KMS-11 (cell line): ENCODE measurements around the gene MFSD6.

Source experiments
- H2AFZ ChIP-seq: fragments of 200-600 bp; sonication (generic); 2 replicates; pipeline ENCODE4 v1.6.1; 2016; ENCODE audit warnings: antibody characterized with exemption, mixed run types, low read depth
- H3K27ac ChIP-seq: fragments of 200-600 bp; sonication (generic); 2 replicates; pipeline ENCODE4 v1.6.1; 2016; ENCODE audit warnings: mild to moderate bottlenecking, mixed run types
- H3K27me3 ChIP-seq: fragments of 200-600 bp; sonication (generic); 2 replicates; pipeline ENCODE4 v1.6.1; 2017; ENCODE audit warnings: mild to moderate bottlenecking, low read depth, mixed run types, moderate library complexity; ENCODE audit not compliant: insufficient read depth
- H3K36me3 ChIP-seq: fragments of 200-600 bp; sonication (generic); 2 replicates; pipeline ENCODE4 v1.6.1; 2017; ENCODE audit warnings: mild to moderate bottlenecking, mixed run types; ENCODE audit not compliant: insufficient read depth
- H3K4me1 ChIP-seq: fragments of 200-600 bp; sonication (generic); 2 replicates; pipeline ENCODE4 v1.6.1; 2016; ENCODE audit warnings: mild to moderate bottlenecking, low read depth, mixed run types; ENCODE audit not compliant: poor library complexity, severe bottlenecking
- H3K4me2 ChIP-seq: fragments of 200-600 bp; sonication (generic); 2 replicates; pipeline ENCODE4 v1.7.0; 2016; ENCODE audit warnings: mild to moderate bottlenecking, mixed run types
- H3K4me3 ChIP-seq: fragments of 200-600 bp; sonication (generic); IDR thresholded peaks from 2 replicates; pipeline ENCODE4 v1.6.1; 2017; ENCODE audit warnings: low read depth, low read length, mixed read lengths; ENCODE audit not compliant: insufficient read depth
- H3K79me2 ChIP-seq: fragments of 200-600 bp; sonication (generic); 2 replicates; pipeline ENCODE4 v1.6.1; 2016; ENCODE audit warnings: low read depth, mixed run types; ENCODE audit not compliant: insufficient read depth
- H3K9ac ChIP-seq: fragments of 200-600 bp; sonication (generic); 2 replicates; pipeline ENCODE4 v1.6.1; 2016; ENCODE audit warnings: mild to moderate bottlenecking, mixed run types
- H4K20me1 ChIP-seq: fragments of 200-600 bp; sonication (generic); 2 replicates; pipeline ENCODE4 v1.6.1; 2016; ENCODE audit warnings: mild to moderate bottlenecking, mixed run types; ENCODE audit not compliant: insufficient read depth
- CTCF ChIP-seq: fragments of 200-600 bp; sonication (generic); conservative IDR thresholded peaks from 2 replicates; pipeline ENCODE4 v1.6.1; 2017; ENCODE audit warnings: low read depth, mild to moderate bottlenecking, antibody characterized with exemption, low read length, moderate library complexity, mixed read lengths

Gene MFSD6

GRCh38 chr2:190459881-190460280, 51.7 kb downstream of the MFSD6 start:
- TF ChIP-seq CTCF: no peak
- Histone ChIP-seq H3K27me3 (no peaks in the 10 kb centered on the region), H4K20me1 (no peaks in the 10 kb centered on the region), H3K9ac (no peak overlapping the region), H3K4me1 (peaks cover 7% of the 10 kb centered on the region), H3K27ac (no peak overlapping the region), H3K4me3 (no peak overlapping the region), H3K4me2 (no peak overlapping the region), H3K79me2 (no peaks in the 10 kb centered on the region), H3K36me3 (no peaks in the 10 kb centered on the region), H2AFZ (no peak overlapping the region)

- H3K4me3 ChIP-seq: no peak overlapping the region
- H3K9ac ChIP-seq: no peak overlapping the region
- no peaks in the 10 kb centered on the region for H3K27me3 ChIP-seq
- no peak for TF ChIP-seq CTCF
- H3K4me2 ChIP-seq: no peak overlapping the region
- no peaks in the 10 kb centered on the region for H3K36me3 ChIP-seq
- H2AFZ ChIP-seq: no peak overlapping the region
- H3K79me2 ChIP-seq: no peaks in the 10 kb centered on the region; the same call in 1 of the 2 replicates
- peaks cover 13% of the 10 kb centered on the region for H3K4me1 ChIP-seq
- no peaks in the 10 kb centered on the region for H4K20me1 ChIP-seq
- no peak overlapping the region for H3K27ac ChIP-seq
These were observed 52.3 kb downstream of the MFSD6 start for GRCh38 chr2:190460487-190460886.

- Histone ChIP-seq H3K4me2 (no peak overlapping the region), H4K20me1 (no peaks in the 10 kb centered on the region), H2AFZ (no peak overlapping the region), H3K4me1 (peaks cover 25% of the 10 kb centered on the region), H3K9ac (no peak overlapping the region), H3K27me3 (no peaks in the 10 kb centered on the region), H3K27ac (no peak overlapping the region), H3K36me3 (no peaks in the 10 kb centered on the region), H3K4me3 (no peak overlapping the region), H3K79me2 (no peaks in the 10 kb centered on the region; the same call in 1 of the 2 replicates)
- no peak for TF ChIP-seq CTCF
These were observed 54.0 kb downstream of the MFSD6 start for GRCh38 chr2:190462181-190462580.

GRCh38 chr2:190462611-190463010, 54.5 kb downstream of the MFSD6 start:
- H3K4me2 ChIP-seq: no peak overlapping the region
- no peaks in the 10 kb centered on the region; the same call in 1 of the 2 replicates for H3K79me2 ChIP-seq
- no peak overlapping the region for H3K4me3 ChIP-seq
- no peak for TF ChIP-seq CTCF
- peaks cover 29% of the 10 kb centered on the region for H3K4me1 ChIP-seq
- H2AFZ ChIP-seq: no peak overlapping the region
- no peak overlapping the region for H3K9ac ChIP-seq
- no peaks in the 10 kb centered on the region for H3K27me3 ChIP-seq
- no peak overlapping the region for H3K27ac ChIP-seq
- H3K36me3 ChIP-seq: no peaks in the 10 kb centered on the region
- H4K20me1 ChIP-seq: no peaks in the 10 kb centered on the region
